Suppressor macrophage (primary cell): Measurements from ENCODE around the gene MADD.

ENCODE experiments used
- DNase-seq, 4 experiments: peaks; one replicate each; pipeline ENCODE4 v3.0.0-alpha.2; 2020 to 2022

The MADD gene

GRCh38 chr11:47342036-47342803 is 72.3 kb downstream of the MADD start:
- no peak for DNase-seq

- no peak for DNase-seq
Observed at GRCh38 chr11:47342854-47343253, 72.9 kb downstream of the MADD start.

GRCh38 chr11:47345890-47346563 is 76.1 kb downstream of the MADD start:
- no peak for DNase-seq

- DNase-seq: no peak
Observed at GRCh38 chr11:47347137-47347536, 77.2 kb downstream of the MADD start.

- DNase-seq: no peak
Observed at GRCh38 chr11:47348131-47348802, 78.3 kb downstream of the MADD start.

- peak in 2 of 4 experiments; percentile 28 to 29 for DNase-seq
Observed at GRCh38 chr11:47348859-47349258, 78.9 kb downstream of the MADD start.

- no peak for DNase-seq
Observed at GRCh38 chr11:47349521-47350095, 79.7 kb downstream of the MADD start.

- no peak for DNase-seq
Observed at GRCh38 chr11:47350315-47350714, 80.4 kb downstream of the MADD start.

GRCh38 chr11:47351156-47352126 is 81.5 kb downstream of the MADD start:
- no peak for DNase-seq

GRCh38 chr11:47352556-47352955 is 82.6 kb downstream of the MADD start, which contains the start of gene MYBPC3:
MYBPC3 (minus strand) TSS chr11:47352702; CDS start chr11:47352647, 55 bp downstream.
- no peak for DNase-seq

- DNase-seq: no peak
Observed at GRCh38 chr11:47353978-47354774, 84.2 kb downstream of the MADD start.

GRCh38 chr11:47354913-47355282 is 85.0 kb downstream of the MADD start:
- no peak for DNase-seq

GRCh38 chr11:47355283-47356128 is 85.6 kb downstream of the MADD start:
- DNase-seq: peak; percentile 47 to 74 (median 56)

GRCh38 chr11:47356129-47356997 is 86.4 kb downstream of the MADD start:
- no peak for DNase-seq

- DNase-seq: no peak
Observed at GRCh38 chr11:47356998-47357329, 87.0 kb downstream of the MADD start.

GRCh38 chr11:47357985-47358730 is 88.2 kb downstream of the MADD start:
- DNase-seq: no peak

- no peak for DNase-seq
Observed at GRCh38 chr11:47358731-47359051, 88.8 kb downstream of the MADD start.

GRCh38 chr11:47359162-47359561 is 89.2 kb downstream of the MADD start:
- DNase-seq: no peak

GRCh38 chr11:47359586-47359985 is 89.7 kb downstream of the MADD start:
- DNase-seq: peak; percentile 46 to 76 (median 73)
